HG02885 (cell line): Measurements from ENCODE around the gene GSK3A.
A peak's percentile ranks its signal among the peaks of the same experiment; 100 is the strongest.
"Not testable (repeated sequence)": the region's sequence is repeated elsewhere in the genome, so short reads cannot be mapped to it uniquely, and the experiment has no call there.

Experiments used
- ATAC-seq: cut with Tn5 transposase; IDR thresholded peaks from one replicate; pipeline ENCODE4 v1.9.1; 2021; ENCODE audit warnings: mild to moderate bottlenecking; ENCODE audit not compliant: unreplicated experiment, poor library complexity

GSK3A gene

DNA sequence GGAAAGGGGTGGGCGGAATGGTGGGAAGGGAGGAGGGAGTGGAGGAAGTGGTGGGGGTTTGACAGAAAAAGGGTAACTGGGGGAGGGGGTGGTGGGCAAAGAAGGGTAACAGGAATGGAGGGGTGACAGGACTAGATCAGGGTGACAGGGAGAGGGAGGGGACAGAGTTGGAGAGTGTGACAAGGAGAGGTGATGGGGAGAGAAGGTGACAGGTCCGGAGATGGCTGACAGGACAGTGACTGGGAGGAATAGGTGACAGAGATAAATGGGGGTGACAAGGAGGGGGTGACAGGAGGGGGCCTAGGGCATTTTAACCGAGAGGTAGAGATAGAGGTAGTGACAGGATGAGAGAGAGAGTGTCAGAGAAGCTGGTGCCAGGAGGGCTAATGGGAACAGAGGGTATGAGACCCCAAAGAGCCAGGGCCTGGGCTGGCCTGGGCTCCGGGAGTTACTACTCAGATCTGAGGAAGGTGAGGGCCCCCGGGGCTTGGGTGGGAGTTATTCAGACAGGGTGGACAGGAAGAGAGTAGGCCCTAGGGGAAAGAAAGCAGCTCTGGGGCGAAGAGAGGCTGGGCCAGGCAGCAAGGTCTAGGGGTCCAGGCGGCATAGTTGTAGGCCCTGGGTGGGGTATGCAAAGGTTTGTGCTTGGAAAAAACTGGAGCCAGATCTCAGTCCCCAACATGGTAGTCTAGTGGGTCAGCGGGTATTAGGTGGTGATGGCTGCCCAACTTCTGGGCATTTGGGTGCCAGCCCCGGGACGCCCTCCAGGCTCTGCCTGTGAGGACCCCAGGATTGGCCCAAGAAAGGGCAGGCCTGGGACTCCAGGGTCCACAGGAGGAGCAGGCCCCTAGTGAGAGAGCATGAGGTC lies 27.3 kb upstream of the GSK3A start:
- ATAC-seq, result no peak

DNA sequence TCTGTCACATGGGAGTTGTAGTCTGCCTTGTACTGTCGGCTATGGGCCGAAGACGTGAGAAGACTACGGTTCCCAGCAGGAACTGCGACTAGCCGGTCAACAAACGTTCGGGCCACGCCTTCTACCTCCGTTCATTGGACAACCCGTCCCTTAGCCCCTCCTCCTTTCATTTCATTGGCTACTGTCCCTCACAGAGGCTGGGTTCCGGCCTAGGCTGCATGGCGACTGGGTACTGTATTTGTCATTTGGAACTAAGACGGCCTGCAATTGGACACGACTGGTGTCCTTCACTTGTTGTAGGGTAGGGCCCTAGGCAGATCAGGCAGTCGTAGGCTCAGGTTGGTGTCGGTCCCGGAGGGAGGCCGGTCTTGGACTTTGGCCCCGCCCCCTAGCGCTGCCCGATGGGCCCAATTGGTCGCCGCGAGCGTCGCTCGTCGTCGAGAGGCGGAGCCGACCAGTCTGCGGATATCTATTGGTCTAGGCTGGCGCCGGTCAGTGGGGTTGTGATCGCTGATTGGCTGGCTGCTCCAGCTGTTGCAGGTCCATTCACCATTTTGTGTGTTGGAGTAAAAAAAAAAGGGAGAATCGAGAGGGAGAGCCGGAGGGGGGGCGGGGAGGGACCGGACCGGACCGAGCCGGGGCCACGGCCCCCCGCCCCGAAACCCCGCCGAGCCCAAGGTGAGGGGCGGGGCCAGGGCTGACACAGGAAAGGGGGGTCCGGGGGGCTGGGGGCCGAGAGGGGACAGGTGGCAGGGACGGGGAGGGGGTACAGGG lies 26.5 kb upstream of the GSK3A start, which contains the start of gene CIC:
TSS of gene CIC (plus strand) at position 549 of the 774 bp plus-strand sequence. CDS start 2,532 bp downstream, outside the sequence.
- peak; percentile 84 for ATAC-seq

DNA sequence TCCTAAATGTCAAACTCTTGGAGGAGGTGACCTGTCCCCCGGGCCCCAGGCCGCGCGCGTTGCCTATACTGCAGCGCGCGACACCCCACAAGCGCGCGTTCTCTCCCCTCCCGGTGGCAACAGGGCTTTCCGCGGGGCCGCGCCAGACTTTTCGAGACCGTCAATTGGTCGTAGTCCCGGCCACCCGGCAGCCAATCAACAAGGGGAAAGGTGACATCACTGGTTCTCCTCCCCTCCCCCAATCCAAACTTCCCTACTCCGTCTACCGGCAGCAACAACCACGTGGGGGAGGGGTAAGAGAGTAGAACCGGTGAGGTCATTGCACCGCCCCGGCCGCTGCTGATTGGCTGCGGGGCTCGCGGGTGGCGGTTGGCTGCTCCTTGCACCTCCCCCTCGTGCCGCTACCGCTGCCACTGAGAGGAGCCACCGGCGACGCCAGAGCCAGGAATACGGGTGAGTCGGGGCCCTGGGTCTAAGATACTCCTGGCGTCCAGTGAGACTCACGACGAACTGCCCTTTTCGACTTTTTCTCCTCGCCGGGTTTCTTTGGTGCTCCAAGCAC lies 25.8 kb upstream of the GSK3A start:
- ATAC-seq, result peak; percentile 54

DNA sequence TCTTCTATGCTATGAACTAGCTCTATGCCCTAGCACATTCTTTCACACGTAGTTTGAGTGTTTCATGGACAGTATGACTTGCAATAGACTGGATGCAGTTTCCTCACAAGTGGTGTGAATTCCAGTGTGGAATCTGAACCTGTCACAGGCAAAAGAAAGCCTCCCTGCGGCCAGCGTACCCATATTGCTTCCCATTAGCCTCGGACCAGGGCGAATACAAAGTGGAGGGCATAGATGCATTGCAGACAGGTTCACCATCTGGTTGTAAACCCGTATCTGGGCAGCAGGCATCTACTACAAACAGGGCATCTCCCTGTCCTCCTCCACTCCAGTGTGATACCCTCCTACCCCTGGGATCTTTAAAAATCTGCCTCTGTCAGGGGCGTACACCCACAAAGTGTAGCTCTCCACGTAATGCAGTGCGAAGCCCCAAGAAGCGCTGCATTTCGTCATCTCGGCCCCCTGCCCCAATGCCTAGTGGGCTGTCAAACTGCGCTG lies 25.3 kb upstream of the GSK3A start:
- no peak for ATAC-seq

DNA sequence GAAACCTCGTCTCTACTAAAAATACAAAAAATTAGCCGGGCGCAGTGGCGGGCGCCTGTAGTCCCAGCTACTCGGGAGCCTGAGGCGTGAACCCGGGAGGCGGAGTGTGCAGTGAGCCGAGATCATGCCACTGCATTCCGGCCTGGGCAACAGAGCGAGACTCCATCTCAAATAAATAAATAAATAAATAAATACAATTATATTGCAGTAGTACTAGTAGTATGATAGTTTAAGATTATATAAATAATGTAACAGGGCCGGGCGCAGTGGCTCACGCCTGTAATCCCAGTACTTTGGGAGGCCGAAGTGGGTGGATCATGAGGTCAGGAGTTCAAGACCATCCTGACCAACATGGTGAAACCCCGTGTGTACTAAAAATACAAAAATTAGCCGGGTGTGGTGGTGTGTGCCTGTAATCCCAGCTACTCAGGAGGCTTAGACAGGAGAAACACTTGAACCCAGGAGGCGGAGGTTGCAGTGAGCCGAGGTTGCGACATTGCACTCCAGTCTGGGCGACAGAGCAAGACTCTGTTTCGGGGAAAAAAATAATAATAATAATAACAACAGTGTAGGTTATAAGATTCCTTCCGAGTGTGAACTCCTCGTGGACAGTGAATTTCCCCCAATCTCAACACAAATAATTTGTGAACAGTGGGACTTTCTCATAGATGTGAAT lies 24.7 kb upstream of the GSK3A start:
- ATAC-seq, result not testable (repeated sequence)

DNA sequence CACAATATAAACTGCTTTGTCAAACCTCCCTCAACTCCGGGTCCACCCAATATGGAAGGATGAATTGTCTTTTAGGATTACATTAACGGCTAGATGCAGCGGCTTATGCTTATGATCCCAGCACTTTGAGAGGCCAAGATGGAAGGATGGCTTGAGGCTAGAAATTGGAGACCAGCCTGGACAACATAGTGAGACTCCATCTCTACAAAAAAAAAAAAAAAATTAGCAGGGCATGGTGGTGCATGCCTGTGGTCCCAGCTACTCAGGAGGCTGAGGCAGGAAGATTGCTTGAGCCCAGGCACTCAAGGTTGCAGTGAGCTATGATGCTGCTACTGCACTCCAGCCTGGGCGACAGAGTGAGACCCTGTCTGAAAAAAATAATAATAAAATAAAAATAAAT lies 23.7 kb upstream of the GSK3A start:
- ATAC-seq, result not testable (repeated sequence)

DNA sequence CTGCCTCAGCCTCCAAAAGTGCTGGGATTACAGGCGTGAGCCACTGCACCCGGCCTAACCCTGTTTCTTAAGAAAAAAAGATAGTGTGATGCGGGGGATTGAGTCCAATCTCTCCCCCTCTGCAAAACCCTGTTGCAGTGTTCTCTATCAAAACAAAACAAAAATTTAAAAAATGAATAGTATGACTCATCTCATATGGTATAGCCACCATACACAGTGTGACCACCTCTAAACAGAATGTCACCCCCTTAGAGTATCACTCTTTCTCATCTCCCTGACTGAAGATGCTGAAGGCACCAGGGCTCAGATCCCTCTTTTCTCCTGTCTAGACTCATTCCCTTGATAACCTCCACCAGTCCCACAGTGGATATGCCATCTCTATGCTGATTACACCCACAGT lies 19.4 kb upstream of the GSK3A start:
- no peak for ATAC-seq

DNA sequence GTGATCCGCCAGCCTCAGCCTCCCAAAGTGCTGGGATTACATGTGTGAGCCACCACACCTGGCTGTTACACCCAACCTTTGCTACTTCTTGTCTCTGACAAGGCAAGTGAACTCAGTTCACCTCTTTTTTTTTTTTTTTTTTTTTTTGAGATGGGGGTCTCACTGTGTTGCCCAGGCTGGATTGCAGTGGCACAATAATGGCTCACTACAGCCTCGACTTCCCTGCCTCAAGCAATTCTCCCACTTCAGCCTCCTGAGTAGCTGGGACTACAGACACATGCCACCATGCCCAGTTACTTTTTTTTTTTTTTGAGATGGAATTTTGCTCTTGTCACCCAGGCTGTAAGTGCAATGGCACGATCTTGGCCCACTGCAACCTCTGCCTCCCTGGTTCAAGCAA lies 15.4 kb upstream of the GSK3A start:
- not testable (repeated sequence) for ATAC-seq

DNA sequence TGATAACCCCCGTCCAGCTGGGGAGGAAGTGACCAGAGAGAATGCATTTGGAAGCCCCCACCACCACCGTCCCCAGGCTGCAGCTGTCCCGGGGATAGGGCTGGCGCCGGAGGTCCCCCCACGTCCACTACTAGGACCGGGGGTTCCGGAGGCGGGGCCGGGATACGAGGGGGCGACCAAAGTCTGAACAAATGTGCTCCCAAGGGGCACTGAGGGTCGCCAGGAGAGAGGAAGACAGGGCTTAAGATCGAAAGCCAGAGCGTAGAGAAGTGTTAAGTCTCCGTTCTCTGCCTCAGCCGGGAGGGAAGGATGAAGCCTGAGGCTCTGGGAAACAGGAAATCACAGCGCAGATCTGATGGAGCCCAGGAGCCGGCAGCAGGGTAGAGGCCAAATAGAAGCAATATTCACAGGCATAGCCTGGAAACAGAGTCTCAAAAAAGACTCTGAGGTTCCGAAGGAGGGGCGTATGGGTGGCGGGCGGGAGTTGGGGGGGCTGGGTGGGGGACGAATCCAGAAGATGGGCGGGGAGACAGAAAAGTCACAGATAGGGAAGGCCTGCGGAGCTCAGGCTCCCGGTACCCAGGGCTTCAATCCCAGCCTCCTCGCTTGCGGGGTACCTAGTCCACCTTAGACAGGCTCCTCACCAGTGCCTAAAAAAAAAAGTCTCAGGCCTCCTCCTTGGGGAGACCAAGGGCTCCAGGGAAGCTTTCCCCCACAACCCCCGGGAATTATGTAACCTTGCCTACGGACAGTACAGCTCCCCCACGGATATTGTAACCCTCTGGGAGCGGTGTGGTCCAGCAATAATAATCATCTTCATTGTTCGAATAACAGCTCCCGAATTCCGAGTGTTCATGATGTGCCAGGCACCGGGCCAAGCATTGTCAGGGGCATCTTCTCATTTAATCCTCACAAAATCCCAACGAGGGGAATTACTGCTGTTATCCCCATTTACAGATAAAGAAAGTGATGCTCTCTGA lies 13.7 kb upstream of the GSK3A start:
- no peak for ATAC-seq

DNA sequence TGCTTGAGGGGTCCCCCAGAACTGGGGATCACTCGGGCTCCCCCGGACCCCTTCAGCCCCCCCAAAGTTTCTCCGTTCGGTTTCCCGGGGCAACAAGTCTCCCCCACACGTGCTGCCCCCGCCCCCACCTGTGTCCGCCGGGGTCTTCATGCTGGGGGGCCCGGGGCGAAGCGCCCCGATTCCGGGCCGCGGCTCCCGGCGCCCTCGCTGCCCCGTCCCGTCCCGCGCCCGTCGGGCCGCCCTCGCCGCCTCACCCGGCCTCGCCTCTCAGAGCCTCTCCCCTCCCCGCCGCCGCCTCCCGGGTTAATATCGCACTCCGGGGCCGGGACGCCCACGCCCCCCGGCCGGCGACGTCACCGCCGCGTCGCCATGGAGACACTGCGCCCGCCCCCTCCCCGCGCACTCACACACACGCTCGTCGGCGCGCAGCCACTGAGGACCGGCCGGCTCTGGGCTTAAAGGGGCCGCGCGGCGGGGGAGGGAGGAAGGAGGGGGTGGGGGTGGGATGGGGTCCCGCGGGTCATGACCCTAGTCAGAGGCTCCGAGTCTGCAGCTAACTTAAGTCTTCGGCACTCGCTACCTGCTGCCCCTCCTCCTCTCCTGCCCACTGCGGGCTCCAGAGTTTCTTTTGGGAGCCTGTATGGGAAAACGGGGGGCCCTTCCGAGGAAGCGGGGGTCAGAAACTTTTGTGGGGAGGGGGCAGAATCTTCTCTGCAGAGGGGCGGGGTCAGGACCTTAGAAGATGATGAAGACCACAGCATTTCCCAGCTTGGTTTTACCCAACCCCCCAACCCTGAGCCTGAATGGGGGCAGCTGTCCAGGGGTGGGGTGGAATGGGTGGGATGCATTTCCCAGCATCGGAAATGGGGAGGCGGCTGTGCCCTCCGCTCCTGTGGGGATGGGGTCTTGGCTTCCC lies 12.7 kb upstream of the GSK3A start, which contains the start of gene ERF:
TSS of gene ERF (minus strand) at position 279 of the 916 bp plus-strand sequence. CDS start at position 150, 129 bp downstream.
- ATAC-seq, result peak; percentile 70

DNA sequence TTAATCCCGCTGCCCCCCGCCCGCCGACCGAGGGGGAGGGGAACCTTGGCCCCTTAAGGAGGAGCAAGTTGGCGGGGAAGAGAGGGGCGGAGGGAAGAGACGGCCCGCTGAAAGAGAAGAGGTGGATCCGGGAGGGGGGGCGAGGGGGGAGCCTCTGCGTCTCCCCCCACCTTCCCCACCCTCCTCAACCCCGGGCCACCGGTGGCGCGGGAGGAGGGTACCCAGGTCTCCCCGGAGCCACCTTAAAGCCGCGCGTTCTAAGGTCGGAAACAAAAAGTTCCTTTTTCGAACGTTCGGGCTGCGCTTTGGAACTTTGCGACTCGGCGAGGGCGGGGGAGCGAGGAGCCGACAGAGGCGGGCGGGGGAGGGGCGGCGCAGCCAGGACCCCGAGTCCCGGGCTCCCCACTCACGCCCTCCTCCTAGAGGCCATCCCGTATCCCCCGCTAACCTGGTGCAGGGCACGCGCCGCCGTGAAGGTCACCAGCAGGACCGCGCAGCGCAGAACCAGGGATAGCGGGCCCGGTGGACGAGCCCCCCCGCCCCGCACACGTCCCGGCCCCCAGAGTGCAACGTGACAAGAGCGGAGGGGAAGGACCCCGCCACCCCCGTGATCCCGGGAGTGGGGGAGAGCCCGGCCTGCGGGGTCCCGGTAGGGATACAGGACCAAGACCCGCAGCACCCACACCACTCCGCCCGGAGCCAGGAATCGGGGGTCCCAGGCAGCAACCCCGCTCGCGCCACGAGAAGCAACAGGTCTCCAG lies 11.9 kb upstream of the GSK3A start:
- peak; percentile 35 for ATAC-seq

DNA sequence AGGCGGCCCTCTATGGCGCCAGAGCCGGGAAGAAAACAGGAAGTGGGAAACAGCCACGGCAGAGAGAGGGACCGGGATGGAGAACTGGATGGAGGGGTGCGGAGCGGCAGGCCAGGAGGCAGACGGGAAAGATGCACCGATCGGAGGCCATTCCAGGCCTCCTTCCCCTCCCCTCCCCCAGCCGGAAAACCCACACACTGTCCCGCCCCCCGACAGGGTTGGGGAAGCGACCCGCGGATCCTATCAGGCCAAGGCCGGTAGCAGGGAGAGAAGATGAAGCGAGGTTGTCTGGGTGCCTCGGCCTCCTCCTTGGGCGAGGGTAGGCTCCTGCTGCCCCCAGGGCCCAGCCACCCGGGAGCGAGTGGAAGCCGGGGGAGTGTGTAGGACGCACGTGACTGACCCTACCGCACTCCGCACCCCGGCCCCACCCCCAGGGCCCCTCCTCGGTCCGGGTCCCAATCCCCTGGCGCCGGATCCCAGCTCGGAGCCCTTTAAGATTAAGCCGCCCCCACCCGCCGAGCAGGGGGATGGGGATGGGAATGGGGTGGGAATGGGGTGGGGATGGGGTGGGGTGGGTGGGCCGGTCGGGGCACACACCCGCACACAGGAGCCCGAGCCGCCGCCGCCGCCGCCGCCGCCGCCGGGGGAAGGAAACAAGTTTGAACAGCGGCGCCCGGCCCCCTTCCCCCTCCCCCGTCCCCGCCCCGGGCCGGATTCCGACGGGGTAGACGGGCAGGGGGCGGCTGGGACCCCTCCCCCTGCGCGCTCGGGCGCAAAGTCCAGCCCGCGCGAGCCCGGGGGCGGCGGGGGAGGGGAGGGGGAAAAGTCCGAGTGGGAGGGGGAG lies 11.1 kb upstream of the GSK3A start:
- peak; percentile 9 for ATAC-seq

DNA sequence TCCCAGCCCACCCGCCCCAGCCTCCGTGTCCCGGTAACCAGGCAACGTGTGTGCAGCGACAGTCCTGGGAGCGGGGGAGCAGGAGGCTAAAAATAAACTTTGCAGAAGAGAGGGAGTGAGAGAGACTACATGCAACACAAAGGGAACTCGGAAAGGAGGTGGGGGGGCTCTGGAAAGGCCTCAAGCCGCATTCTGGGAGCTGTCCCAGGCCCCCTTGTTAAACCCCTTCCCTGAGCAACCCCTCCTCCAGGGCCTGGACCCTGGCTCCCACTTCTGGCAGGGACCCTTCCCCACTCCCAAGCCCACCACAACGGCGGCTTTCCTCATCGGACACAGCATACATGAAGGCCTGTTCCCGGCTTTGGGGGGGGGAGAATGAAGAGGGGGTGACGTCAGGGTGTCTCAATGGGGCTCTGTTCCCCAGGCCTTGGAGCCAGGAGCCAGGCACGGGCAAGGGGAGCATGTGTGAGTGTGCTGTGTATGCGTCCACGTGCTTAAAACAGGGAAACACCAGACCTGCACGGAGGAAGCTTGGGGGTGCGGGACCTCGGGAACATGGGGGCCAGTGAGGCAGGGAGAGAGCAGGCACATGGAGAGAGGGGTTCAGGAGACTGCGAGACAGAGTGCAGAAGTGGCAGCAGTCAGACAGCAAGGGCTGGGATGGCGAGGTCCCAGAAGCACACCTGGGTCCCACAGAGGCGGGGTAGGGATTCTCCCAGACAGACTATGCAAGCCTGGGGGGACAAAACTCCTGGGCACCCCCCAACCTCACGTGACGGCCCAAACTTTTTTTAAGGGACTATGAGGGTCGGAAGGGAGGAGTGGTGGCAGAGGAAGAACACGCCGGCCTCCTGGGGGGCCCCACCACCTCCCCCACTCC lies 10.2 kb upstream of the GSK3A start:
- ATAC-seq, result no peak

DNA sequence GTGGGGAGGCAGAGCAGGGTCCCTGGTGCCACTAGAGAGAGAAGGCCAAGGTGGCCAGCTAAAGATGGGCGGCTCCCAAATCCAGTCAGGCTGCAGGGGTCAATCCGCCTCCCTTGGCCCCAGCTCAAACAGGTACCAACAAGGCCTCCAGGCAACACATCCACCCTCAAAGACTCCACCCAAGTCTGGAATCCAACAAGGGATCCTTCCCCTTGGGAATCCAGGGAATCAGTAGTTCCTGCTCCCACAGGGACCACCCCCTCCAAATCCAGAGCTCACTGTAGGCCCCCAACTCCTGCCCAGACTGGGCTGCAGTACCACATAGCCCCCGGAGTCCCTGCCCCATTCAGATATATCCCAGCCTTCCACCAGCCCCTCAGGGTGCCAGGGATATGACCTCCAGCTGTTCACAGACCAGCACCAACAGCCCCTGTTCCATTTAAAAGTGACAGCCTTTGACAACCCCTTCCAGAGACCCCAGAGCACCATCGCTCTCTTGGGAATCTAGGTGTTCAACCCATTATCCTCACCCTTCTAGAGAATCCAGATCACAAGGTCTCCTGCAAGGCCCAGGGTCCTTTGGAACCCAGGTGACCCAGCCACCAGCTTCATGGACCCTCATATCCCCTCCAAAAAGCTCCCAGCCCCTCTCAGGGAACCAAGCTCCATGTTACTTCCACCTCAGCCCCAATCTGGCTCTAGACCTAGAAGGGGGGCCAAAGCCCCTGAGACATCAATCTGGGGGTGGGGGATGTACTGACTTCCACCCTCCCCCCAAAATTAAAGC lies 9.4 kb upstream of the GSK3A start:
- ATAC-seq, result no peak
